Right lobe of liver (tissue), 6 donors: ENCODE results near the gene CLDN24. TPM values are rescaled to one million over a fixed set of nuclear protein-coding genes. Genes with fewer than 3 reads are reported as not detected.

Source experiments
- ATAC-seq, 4 donors: fragments of 200-7000 bp; cut with Tn5 transposase; one replicate each; pipeline ENCODE4 v1.9.1; 2020; ENCODE audit warnings: mild to moderate bottlenecking in 4 of 4, moderate library complexity in 4 of 4
- DNase-seq, 3 donors: peaks; one replicate each; pipeline ENCODE4 v3.0.0-alpha.2; 2020
- H3K27ac ChIP-seq, 3 donors: fragments of 200-600 bp; one replicate each; pipeline ENCODE4 v1.8.0; 2022
- H3K27me3 ChIP-seq, 2 donors: fragments of 200-600 bp; one replicate each; pipeline ENCODE4 v1.8.0; 2022
- H3K36me3 ChIP-seq, 4 donors: fragments of 200-600 bp; sonication (generic) in 1 of 4; one replicate each; pipeline versions ENCODE4 v1.5.1 to v1.8.0; 2017 to 2022; ENCODE audit warnings: control low read depth in 1 of 4
- H3K4me1 ChIP-seq, 4 donors: fragments of 200-600 bp; sonication (generic) in 1 of 4; one replicate each; pipeline versions ENCODE4 v1.5.1 to v1.8.0; 2017 to 2022; ENCODE audit warnings: control low read depth in 1 of 4
- H3K4me3 ChIP-seq, 3 donors: fragments of 200-600 bp; one replicate each; pipeline ENCODE4 v1.8.0; 2022
- H3K9me3 ChIP-seq, 4 donors: fragments of 200-600 bp; sonication (generic) in 1 of 4; one replicate each; pipeline versions ENCODE4 v1.5.1 to v1.8.0; 2017 to 2022; ENCODE audit warnings: control low read depth in 1 of 4
- CTCF ChIP-seq, 4 donors: fragments of 200-600 bp in 3 of 4; fragments of 450-650 bp in 1 of 4; IDR thresholded peaks; one replicate each; pipeline versions ENCODE4 v1.5.1 to v1.8.0; 2016 to 2022; ENCODE audit warnings: antibody characterized with exemption in 4 of 4, mild to moderate bottlenecking in 2 of 4
- POLR2A ChIP-seq: fragments of 450-650 bp; IDR thresholded peaks from one replicate; pipeline ENCODE4 v1.6.1; 2017; ENCODE audit warnings: antibody characterized with exemption, mild to moderate bottlenecking
- WGBS: methylation state at CpG from one replicate; pipeline ENCODE4 v1.1.6; 2018; ENCODE audit warnings: low coverage, low lambda C conversion rate; ENCODE audit not compliant: insufficient coverage; ENCODE audit errors: missing lambda C conversion rate; 5-methylcytosine and 5-hydroxymethylcytosine counted together
- intact Hi-C, 2 donors: fragments of 100-400 bp; cut with DNase I; formaldehyde crosslinking; loops; one replicate each; pipeline versions ENCODE4 v1.11.2 to v1.14.1; 2022
- total RNA-seq, 6 experiments: library from RNA; depleted of rRNA in 2 of 6; stranded (reverse); fragments of >200 nt in 2 of 6; fragmentation: NEBNext Ultra II Directional in 3 of 6; extraction: Animal tissue kit (Norgen Biotek cat#: 25700) in 3 of 6; gene quantifications; one replicate each; pipeline versions ENCODE4 v1.1.0 to v1.2.4, GENCODE V29; 2016 to 2023
- donor health status: DM: no; HTN: yes; CAD: no.
- donor health status: DM: no; HTN: no; CAD: no.
- donor health status: DM: no; HTN: no; CAD: no.
- donor health status: DM: no; HTN: yes; CAD: no.
- donor health status: DM: no; HTN: yes; CAD: no.

The CLDN24 gene
- total RNA-seq, 6 experiments from 2014 or later = not detected

GRCh38 chr4:183288955-183289354, 33.3 kb downstream of the CLDN24 start:
- peaks cover 0 to 21% (median 8%) of the 10 kb centered on the region in 4 donors for H3K36me3 ChIP-seq
- no CpG with 5 or more reads among the region's 2 CpGs for WGBS
- H3K27me3 ChIP-seq = no peaks in the 10 kb centered on the region
- peaks cover 0 to 35% (median 12%) of the 10 kb centered on the region in 4 donors for H3K4me1 ChIP-seq
- H3K9me3 ChIP-seq = no peaks in the 10 kb centered on the region
- no peak overlapping the region for H3K27ac ChIP-seq
- H3K4me3 ChIP-seq = no peak overlapping the region
- no peak for ATAC-seq
- TF ChIP-seq POLR2A (no peak), CTCF (IDR thresholded peaks at IDR 0.05) (no peak)
- intact Hi-C loops = no loop called here
- DNase-seq = no peak

- peaks cover 0 to 30% (median 12%) of the 10 kb centered on the region in 4 donors for H3K36me3 ChIP-seq
- 65% methylated on average over 5 of the region's 6 CpGs for WGBS
These were observed 34.5 kb downstream of the CLDN24 start for GRCh38 chr4:183287677-183288076.

GRCh38 chr4:183287309-183287659, 34.9 kb downstream of the CLDN24 start:
- Histone ChIP-seq H3K27me3 (no peaks in the 10 kb centered on the region), H3K27ac (peak overlapping the region in 2 of 3 donors; percentile 41 to 54), H3K4me3 (peak overlapping the region in 1 of 3 donors; percentile 9), H3K9me3 (no peaks in the 10 kb centered on the region), H3K4me1 (peaks cover 0 to 35% (median 12%) of the 10 kb centered on the region in 4 donors), H3K36me3 (peaks cover 0 to 34% (median 13%) of the 10 kb centered on the region in 4 donors)
- intact Hi-C loops = no loop called here
- TF ChIP-seq CTCF (IDR thresholded peaks at IDR 0.05) = no peak
- TF ChIP-seq POLR2A = no peak
- WGBS = 16% methylated on average over 2 of the region's 2 CpGs
- DNase-seq = no peak
- peak; percentile 57 to 66 (median 64) for ATAC-seq

More at GRCh38 chr4:183287677-183288076, 34.5 kb downstream of the CLDN24 start:
- ATAC-seq (peak; percentile 11 to 57 (median 20)), DNase-seq (no peak)
- peak overlapping the region in 1 of 3 donors; percentile 9 for H3K4me3 ChIP-seq
- no peaks in the 10 kb centered on the region for H3K27me3 ChIP-seq
- peak overlapping the region in 2 of 3 donors; percentile 41 to 54 for H3K27ac ChIP-seq
- H3K9me3 ChIP-seq = no peaks in the 10 kb centered on the region
- TF ChIP-seq POLR2A = no peak
- TF ChIP-seq CTCF (IDR thresholded peaks at IDR 0.05) = no peak
- intact Hi-C loops = no loop called here
- H3K4me1 ChIP-seq = peaks cover 0 to 35% (median 12%) of the 10 kb centered on the region in 4 donors

GRCh38 chr4:183286590-183287308, 35.5 kb downstream of the CLDN24 start:
- Histone ChIP-seq H3K9me3 (no peaks in the 10 kb centered on the region), H3K36me3 (peaks cover 0 to 34% (median 13%) of the 10 kb centered on the region in 4 donors), H3K4me3 (no peak overlapping the region), H3K27ac (peak overlapping the region in 2 of 3 donors; percentile 41 to 54), H3K27me3 (no peaks in the 10 kb centered on the region), H3K4me1 (peaks cover 0 to 35% (median 12%) of the 10 kb centered on the region in 4 donors)
- intact Hi-C loops = no loop called here
- DNase-seq (no peak), ATAC-seq (peak; percentile 57 to 72 (median 66))
- WGBS = 52% methylated on average over 11 of the region's 11 CpGs
- TF ChIP-seq CTCF (IDR thresholded peaks at IDR 0.05) (no peak), POLR2A (no peak)
